Epithelial cell of esophagus (primary cell): Measurements from ENCODE around the gene F10.

Experiments used
- DNase-seq: peaks from one replicate; pipeline ENCODE4 v3.0.0; 2010; ENCODE audit warnings: low read depth
- H3K4me3 ChIP-seq: 2 replicates; pipeline ENCODE4 v1.5.1; 2011; ENCODE audit warnings: mild to moderate bottlenecking, low read length, control low read depth
- TF ChIP-seq, protein P1 (sequence below): IDR thresholded peaks from 2 replicates; pipeline ENCODE4 v1.5.1; 2011; ENCODE audit warnings: low read depth, mild to moderate bottlenecking, low read length, control low read depth, inconsistent platforms; ENCODE audit not compliant: insufficient read depth; ENCODE audit errors: missing control alignments

F10 gene

DNA sequence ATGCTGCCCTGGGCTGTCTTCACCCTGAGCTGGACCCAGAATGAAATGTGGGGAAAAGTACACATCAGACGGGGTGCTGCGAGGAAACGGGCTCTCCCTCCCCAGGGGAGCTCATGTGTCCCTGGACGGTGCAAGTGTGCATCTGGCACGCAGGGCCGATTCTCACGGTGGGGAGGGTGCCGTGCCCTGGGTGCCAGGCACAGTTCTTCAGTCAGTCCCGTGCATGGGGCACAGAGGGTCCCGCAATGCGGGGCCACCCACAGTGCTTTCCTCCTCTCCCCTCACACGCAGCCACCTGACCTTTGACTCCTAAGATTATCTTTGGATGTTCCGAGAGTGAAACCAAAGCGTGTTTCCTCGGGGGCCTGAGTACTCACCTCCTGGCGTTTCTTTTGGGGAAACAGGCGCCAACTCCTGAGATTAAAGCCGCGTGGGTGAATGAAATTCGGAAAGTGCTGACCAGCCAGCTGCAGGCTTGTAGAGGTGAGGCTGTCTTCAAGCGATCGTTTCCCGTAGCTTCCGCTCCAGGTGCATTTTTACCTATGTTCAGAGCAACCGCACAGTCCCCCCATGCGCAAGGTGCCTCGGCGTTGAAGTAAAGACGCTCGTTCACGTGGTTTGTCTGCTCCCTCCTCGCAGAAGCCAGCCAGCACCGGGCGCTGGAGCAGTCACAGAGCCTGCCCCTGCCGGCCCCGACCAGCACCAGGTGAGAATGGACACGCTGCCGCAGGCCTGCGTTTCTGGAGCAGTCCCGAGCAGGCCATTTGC, 34.5 kb upstream of the F10 start:
- no peak overlapping the region for H3K4me3 ChIP-seq
- DNase-seq: no peak
- TF ChIP-seq, protein P1, sequence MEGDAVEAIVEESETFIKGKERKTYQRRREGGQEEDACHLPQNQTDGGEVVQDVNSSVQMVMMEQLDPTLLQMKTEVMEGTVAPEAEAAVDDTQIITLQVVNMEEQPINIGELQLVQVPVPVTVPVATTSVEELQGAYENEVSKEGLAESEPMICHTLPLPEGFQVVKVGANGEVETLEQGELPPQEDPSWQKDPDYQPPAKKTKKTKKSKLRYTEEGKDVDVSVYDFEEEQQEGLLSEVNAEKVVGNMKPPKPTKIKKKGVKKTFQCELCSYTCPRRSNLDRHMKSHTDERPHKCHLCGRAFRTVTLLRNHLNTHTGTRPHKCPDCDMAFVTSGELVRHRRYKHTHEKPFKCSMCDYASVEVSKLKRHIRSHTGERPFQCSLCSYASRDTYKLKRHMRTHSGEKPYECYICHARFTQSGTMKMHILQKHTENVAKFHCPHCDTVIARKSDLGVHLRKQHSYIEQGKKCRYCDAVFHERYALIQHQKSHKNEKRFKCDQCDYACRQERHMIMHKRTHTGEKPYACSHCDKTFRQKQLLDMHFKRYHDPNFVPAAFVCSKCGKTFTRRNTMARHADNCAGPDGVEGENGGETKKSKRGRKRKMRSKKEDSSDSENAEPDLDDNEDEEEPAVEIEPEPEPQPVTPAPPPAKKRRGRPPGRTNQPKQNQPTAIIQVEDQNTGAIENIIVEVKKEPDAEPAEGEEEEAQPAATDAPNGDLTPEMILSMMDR: no peak

DNA sequence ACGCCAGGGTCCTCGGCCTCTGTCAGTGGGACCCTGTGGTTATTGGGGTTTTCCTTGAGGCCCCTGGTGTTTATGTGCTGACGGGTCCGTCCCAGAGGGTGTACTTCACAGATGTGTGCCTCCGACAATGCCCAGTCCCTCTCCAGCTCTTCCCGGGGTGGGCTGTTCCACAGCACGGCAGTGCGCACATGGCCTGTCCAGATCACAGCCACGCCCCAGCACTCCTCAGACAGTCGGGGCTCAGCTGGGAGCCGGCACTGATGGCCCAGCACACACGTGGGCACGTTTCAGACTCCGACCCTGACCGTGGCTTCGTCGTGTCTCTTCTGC, 33.9 kb upstream of the F10 start:
- no peak for DNase-seq
- no peak overlapping the region for H3K4me3 ChIP-seq
- TF ChIP-seq, protein P1: no peak

DNA sequence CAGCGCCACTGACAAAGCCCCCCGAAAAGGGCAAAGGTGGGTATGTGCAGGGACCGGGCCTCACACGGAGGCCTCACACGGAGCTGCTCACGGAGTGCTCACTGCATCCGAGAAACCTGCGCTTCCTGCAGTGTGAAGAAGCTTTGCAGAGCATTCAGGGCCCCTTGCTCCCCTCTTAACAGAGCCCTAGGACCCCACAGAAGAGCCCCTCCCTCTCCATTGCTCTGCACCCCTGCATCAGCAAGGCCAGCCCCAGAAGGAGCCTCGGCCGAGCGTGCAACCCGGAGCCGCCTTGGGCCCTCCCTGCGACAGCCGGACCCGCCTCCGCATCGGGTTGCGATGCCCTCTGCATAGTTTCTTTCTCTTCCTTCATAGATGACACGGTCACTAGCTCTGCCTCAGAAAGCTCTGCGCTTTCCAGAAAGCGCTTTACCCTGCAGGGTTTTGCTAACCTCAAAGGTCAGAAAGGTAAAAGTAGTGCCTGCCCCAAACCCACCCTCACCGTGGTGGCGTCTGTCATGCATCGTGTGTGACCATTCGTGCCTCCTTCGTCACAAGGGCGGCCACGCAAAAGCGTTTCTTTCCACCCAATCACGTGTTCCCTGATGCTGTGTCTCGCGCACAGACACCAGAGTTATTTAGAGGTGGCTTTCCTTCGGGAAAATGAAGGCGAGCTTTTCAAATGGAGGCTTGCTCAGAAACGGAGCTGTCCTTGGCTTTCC, 32.7 kb upstream of the F10 start:
- no peak for DNase-seq
- H3K4me3 ChIP-seq: no peak overlapping the region
- TF ChIP-seq, protein P1: no peak

DNA sequence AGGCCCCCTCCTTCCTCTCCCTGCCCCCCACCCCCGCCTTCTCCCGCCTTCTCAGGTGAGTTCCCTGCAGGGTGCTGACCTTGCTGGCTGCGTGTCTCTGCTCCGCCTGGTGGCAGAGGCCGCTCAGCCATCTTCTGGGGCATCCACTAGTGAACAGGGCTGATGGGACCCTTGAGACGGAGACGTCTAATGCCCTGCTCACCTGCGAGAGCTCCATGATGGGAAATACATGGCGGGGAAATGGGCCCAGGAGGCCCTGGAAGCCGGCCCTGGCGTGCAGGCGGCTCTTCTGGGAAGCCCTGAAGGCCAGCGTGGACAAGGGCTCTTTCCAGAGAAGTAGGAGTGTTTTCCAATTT, 32.2 kb upstream of the F10 start:
- TF ChIP-seq, protein P1: no peak
- H3K4me3 ChIP-seq: no peak overlapping the region
- DNase-seq: no peak

DNA sequence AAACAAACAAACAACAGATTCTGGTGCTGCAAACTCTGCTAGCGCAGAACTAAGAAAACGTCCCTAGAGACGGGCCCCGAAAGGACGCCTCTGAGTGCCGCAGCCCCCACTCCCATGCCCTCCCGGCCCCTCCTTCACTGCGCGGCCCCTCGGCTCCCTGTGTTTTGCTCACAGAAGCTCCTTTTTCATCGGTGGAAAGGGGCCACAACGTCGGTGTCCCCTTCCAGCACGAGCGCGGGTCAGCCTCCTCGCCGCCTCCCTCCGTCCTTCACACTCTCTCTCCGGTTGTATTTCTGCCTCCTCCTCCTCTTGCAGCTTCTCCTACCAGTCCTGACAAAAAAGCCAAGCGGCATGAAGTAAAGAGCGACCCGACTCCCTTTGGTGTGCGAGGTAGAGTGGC, 31.8 kb upstream of the F10 start:
- no peak for DNase-seq
- TF ChIP-seq, protein P1: no peak
- H3K4me3 ChIP-seq: no peak overlapping the region

DNA sequence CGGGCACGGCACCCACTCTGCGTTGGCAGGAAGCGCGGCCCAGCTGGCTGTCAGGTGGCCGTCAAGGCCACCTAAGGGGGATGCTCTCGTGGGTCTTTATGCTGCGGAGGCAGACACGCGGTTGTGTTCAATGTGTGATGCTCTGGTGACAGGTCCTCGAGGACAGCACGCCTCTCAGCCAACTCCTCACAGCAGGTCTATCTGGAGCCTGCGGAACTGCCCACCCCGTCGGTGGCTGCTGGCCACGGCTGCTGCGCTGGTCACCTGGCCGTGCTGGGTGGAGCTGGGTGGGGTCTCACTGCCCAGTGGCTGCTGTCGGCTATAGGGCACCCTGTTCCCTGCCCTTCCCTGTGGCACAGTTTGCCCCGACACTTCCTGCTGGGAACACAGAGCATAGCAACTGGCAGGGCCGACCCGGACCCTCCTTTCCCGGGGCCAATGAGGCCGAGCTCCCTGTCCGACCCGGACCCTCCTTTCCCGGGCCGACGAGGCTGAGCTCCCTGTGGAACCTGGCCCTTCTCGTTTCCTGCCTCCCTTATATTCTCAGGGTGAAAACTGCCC, 31.3 kb upstream of the F10 start:
- TF ChIP-seq, protein P1: no peak
- DNase-seq: no peak
- no peak overlapping the region for H3K4me3 ChIP-seq
